Liver (tissue), 9 donors: ENCODE data around the gene EEA1. TPM values are rescaled to one million over a fixed set of nuclear protein-coding genes. Genes with fewer than 3 reads are reported as not detected.

Source experiments
- DNase-seq: peaks from one replicate; pipeline ENCODE4 v3.0.0-alpha.2; 2017; ENCODE audit warnings: low spot score
- H3K27ac ChIP-seq, 2 donors: one replicate each; pipeline ENCODE4 v1.7.0; 2013; ENCODE audit warnings: inconsistent platforms in 2 of 2, low read length in 2 of 2, control low read depth in 1 of 2, low read depth in 1 of 2, mild to moderate bottlenecking in 1 of 2
- H3K27me3 ChIP-seq, 4 donors: one replicate each; pipeline versions ENCODE4 v1.6.1 to v1.7.0; 2013; ENCODE audit warnings: low read length in 3 of 4, inconsistent platforms in 1 of 4, mild to moderate bottlenecking in 1 of 4, moderate library complexity in 1 of 4; ENCODE audit not compliant: control insufficient read depth in 4 of 4, insufficient read depth in 4 of 4
- H3K36me3 ChIP-seq, 4 donors: one replicate each; pipeline versions ENCODE4 v1.6.1 to v1.7.0; 2013; ENCODE audit warnings: low read length in 3 of 4, mild to moderate bottlenecking in 3 of 4, low read depth in 1 of 4, moderate library complexity in 1 of 4; ENCODE audit not compliant: control insufficient read depth in 4 of 4, insufficient read depth in 3 of 4
- H3K4me1 ChIP-seq, 4 donors: one replicate each; pipeline versions ENCODE4 v1.6.1 to v1.7.0; 2013; ENCODE audit warnings: low read length in 3 of 4, mild to moderate bottlenecking in 3 of 4, moderate library complexity in 1 of 4; ENCODE audit not compliant: control insufficient read depth in 4 of 4, insufficient read depth in 4 of 4
- H3K4me3 ChIP-seq, 3 donors: one replicate each; pipeline versions ENCODE4 v1.6.1 to v1.7.0; 2013; ENCODE audit warnings: low read length in 3 of 3, control low read depth in 1 of 3, low read depth in 1 of 3, mild to moderate bottlenecking in 1 of 3
- H3K9ac ChIP-seq, 2 donors: one replicate each; pipeline ENCODE4 v1.7.0; 2013; ENCODE audit warnings: low read length in 2 of 2, mild to moderate bottlenecking in 2 of 2, moderate library complexity in 2 of 2, control low read depth in 1 of 2, low read depth in 1 of 2
- H3K9me3 ChIP-seq, 4 donors: one replicate each; pipeline versions ENCODE4 v1.6.1 to v1.7.0; 2013; ENCODE audit warnings: low read length in 3 of 4; ENCODE audit not compliant: control insufficient read depth in 4 of 4
- EGR1 ChIP-seq, 2 donors: IDR thresholded peaks; 2 replicates each; pipeline ENCODE4 v1.6.1; 2016 to 2018; ENCODE audit warnings: antibody characterized with exemption in 2 of 2, low read depth in 2 of 2
- FOXA1 ChIP-seq: IDR thresholded peaks from 2 replicates; pipeline ENCODE4 v1.6.1; 2016; ENCODE audit warnings: antibody characterized with exemption
- FOXA2 ChIP-seq: IDR thresholded peaks from 2 replicates; pipeline ENCODE4 v1.6.1; 2016; ENCODE audit warnings: antibody characterized with exemption
- GABPA ChIP-seq, 2 donors: IDR thresholded peaks in 1 of 2; conservative IDR thresholded peaks in 1 of 2; 2 replicates each; pipeline ENCODE4 v1.6.1; 2016; ENCODE audit warnings: antibody characterized with exemption in 2 of 2, mild to moderate bottlenecking in 1 of 2, moderate library complexity in 1 of 2
- HNF4A ChIP-seq, 2 donors: conservative IDR thresholded peaks; 2 replicates each; pipeline ENCODE4 v1.6.1; 2016; ENCODE audit warnings: antibody characterized with exemption in 2 of 2, mild to moderate bottlenecking in 2 of 2
- HNF4G ChIP-seq: IDR thresholded peaks from 2 replicates; pipeline ENCODE4 v1.6.1; 2016; ENCODE audit warnings: antibody characterized with exemption
- JUND ChIP-seq, 2 donors: IDR thresholded peaks; 2 replicates each; pipeline ENCODE4 v1.6.1; 2016; ENCODE audit warnings: antibody characterized with exemption in 2 of 2
- RAD21 ChIP-seq, 2 donors: IDR thresholded peaks; 2 replicates each; pipeline ENCODE4 v1.6.1; 2016; ENCODE audit warnings: antibody characterized with exemption in 2 of 2, mild to moderate bottlenecking in 2 of 2
- RXRA ChIP-seq, 2 donors: IDR thresholded peaks; 2 replicates each; pipeline ENCODE4 v1.6.1; 2017 to 2018; ENCODE audit warnings: antibody characterized with exemption in 2 of 2, mild to moderate bottlenecking in 1 of 2
- SP1 ChIP-seq: IDR thresholded peaks from 2 replicates; pipeline ENCODE4 v1.6.1; 2018; ENCODE audit warnings: antibody characterized with exemption, mild to moderate bottlenecking
- TAF1 ChIP-seq: conservative IDR thresholded peaks from 2 replicates; pipeline ENCODE4 v1.6.1; 2016; ENCODE audit warnings: antibody characterized with exemption, mild to moderate bottlenecking
- YY1 ChIP-seq: IDR thresholded peaks from 2 replicates; pipeline ENCODE4 v1.6.1; 2016; ENCODE audit warnings: antibody characterized with exemption, mild to moderate bottlenecking
- WGBS: extraction: QIAGEN DNeasy Blood & Tissue Kit; methylation state at CpG from one replicate; pipeline ENCODE4 v1.1.7; 2013; 5-methylcytosine and 5-hydroxymethylcytosine counted together
- polyA plus RNA-seq, 2 donors: library from polyadenylated mRNA; stranded (reverse) in 1 of 2; unstranded in 1 of 2; fragments of 200-250 nt in 1 of 2; fragments of >200 nt in 1 of 2; fragmentation: Nextera tagmentation in 1 of 2; extraction: Ambion mirVana in 1 of 2; gene quantifications; one replicate each; pipeline versions ENCODE4 v1.2.1 to v1.2.3, GENCODE V29; 2013 to 2015
- total RNA-seq, 2 donors: library from RNA; depleted of rRNA; stranded (reverse); fragments of >200 nt; gene quantifications; one replicate each; pipeline ENCODE4 v1.2.3, GENCODE V29; 2014
- TF ChIP-seq, protein P1 (sequence below): IDR thresholded peaks from 2 replicates; pipeline ENCODE4 v1.6.1; 2016; ENCODE audit warnings: antibody characterized with exemption
- TF ChIP-seq, protein P2 (sequence below): IDR thresholded peaks from 2 replicates; pipeline ENCODE4 v1.6.1; 2016; ENCODE audit warnings: antibody characterized with exemption, mild to moderate bottlenecking
- TF ChIP-seq, protein P3 (sequence below): IDR thresholded peaks from 2 replicates; pipeline ENCODE4 v1.6.1; 2016; ENCODE audit warnings: antibody characterized with exemption
- donor health status: healthy.
- donor health status: healthy.
- donor health status: healthy.
- donor health status: healthy.
- donor health status: healthy.

Gene EEA1
- total and polyA plus RNA-seq, 4 donors, result 2.5 to 15.8 (median 9.1) TPM

DNA sequence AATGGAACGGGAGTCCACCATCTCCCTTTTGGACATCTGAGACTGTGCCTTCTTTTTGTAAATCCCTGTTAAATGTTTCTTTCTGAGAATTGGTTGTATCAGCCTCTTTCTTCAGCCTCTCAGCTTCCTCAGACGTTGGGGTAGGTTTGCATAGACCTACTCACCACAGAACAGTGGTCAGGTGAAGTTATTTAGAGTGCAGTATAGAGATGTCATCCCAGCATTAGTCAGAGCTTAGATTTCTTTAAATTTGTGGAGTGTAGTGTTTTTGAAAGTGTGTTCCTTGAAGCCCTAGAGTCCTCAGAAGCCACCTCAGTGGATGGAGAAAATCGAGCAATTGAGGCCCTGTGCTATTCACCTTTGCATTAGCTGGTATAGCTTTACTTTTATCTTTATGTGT, 8.9 kb upstream of the EEA1 start:
- TF ChIP-seq, protein P1, sequence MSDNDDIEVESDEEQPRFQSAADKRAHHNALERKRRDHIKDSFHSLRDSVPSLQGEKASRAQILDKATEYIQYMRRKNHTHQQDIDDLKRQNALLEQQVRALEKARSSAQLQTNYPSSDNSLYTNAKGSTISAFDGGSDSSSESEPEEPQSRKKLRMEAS, result no peak
- TF ChIP-seq RXRA (IDR thresholded peaks at IDR 0.05) (no peak), SP1 (no peak), TAF1 (no peak), GABPA (IDR thresholded peaks at IDR 0.05 in 1 of 2, conservative IDR thresholded peaks at IDR 0.05 in 1 of 2) (no peak), FOXA2 (no peak), RAD21 (IDR thresholded peaks at IDR 0.05) (no peak)
- TF ChIP-seq, protein P2, sequence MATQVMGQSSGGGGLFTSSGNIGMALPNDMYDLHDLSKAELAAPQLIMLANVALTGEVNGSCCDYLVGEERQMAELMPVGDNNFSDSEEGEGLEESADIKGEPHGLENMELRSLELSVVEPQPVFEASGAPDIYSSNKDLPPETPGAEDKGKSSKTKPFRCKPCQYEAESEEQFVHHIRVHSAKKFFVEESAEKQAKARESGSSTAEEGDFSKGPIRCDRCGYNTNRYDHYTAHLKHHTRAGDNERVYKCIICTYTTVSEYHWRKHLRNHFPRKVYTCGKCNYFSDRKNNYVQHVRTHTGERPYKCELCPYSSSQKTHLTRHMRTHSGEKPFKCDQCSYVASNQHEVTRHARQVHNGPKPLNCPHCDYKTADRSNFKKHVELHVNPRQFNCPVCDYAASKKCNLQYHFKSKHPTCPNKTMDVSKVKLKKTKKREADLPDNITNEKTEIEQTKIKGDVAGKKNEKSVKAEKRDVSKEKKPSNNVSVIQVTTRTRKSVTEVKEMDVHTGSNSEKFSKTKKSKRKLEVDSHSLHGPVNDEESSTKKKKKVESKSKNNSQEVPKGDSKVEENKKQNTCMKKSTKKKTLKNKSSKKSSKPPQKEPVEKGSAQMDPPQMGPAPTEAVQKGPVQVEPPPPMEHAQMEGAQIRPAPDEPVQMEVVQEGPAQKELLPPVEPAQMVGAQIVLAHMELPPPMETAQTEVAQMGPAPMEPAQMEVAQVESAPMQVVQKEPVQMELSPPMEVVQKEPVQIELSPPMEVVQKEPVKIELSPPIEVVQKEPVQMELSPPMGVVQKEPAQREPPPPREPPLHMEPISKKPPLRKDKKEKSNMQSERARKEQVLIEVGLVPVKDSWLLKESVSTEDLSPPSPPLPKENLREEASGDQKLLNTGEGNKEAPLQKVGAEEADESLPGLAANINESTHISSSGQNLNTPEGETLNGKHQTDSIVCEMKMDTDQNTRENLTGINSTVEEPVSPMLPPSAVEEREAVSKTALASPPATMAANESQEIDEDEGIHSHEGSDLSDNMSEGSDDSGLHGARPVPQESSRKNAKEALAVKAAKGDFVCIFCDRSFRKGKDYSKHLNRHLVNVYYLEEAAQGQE, result no peak

DNA sequence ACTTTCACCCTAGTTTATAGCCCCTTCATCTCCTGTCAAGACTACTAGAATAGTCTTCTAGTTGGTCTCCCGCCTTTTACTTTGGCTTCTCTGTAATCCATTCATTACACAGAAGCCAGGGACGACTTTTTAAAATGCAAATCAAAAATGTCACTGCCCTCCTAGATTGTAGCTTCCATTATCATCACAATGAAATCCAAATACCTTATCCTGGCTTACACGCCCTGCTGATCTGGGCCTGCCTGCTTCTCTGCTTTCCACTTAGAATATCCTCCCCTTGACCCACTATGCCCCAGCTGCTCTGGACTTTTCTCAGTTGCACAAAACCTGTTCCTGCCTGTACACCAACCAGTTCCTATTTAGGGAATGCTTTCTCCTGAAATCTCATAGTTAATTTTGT, 4.5 kb upstream of the EEA1 start:
- Histone ChIP-seq H3K4me1 (peaks cover 0 to 10% (median 0%) of the 10 kb centered on the region in 4 donors), H3K9me3 (no peaks in the 10 kb centered on the region), H3K9ac (no peak overlapping the region), H3K36me3 (no peaks in the 10 kb centered on the region), H3K27me3 (no peaks in the 10 kb centered on the region), H3K4me3 (no peak overlapping the region), H3K27ac (no peak overlapping the region)
- DNase-seq, result no peak
- 93% methylated on average over 3 of the region's 3 CpGs for WGBS
- no peak for TF ChIP-seq RAD21 (IDR thresholded peaks at IDR 0.05)
- TF ChIP-seq FOXA2, result no peak
- no peak for TF ChIP-seq JUND (IDR thresholded peaks at IDR 0.05)
- no peak for TF ChIP-seq YY1
- TF ChIP-seq, protein P3, sequence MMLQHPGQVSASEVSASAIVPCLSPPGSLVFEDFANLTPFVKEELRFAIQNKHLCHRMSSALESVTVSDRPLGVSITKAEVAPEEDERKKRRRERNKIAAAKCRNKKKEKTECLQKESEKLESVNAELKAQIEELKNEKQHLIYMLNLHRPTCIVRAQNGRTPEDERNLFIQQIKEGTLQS, result no peak
- TF ChIP-seq EGR1 (IDR thresholded peaks at IDR 0.05; ENCODE audit: low read depth in 2 of 2), result no peak
- TF ChIP-seq RXRA (IDR thresholded peaks at IDR 0.05), result no peak
- TF ChIP-seq, protein P2, result no peak
- no peak for TF ChIP-seq HNF4A (conservative IDR thresholded peaks at IDR 0.05)
- TF ChIP-seq HNF4G, result no peak
- no peak for TF ChIP-seq SP1
- TF ChIP-seq FOXA1, result no peak
- no peak for TF ChIP-seq TAF1

More for the DNA sequence above, 8.9 kb upstream of the EEA1 start:
- no peak for DNase-seq
- H3K27ac ChIP-seq, result no peak overlapping the region
- H3K4me3 ChIP-seq, result no peak overlapping the region
- no peaks in the 10 kb centered on the region for H3K9me3 ChIP-seq
- H3K27me3 ChIP-seq, result no peaks in the 10 kb centered on the region
- no peaks in the 10 kb centered on the region for H3K36me3 ChIP-seq
- peaks cover under 1 to 9% (median 2%) of the 10 kb centered on the region in 4 donors for H3K4me1 ChIP-seq
- H3K9ac ChIP-seq, result no peak overlapping the region
- WGBS, result 96% methylated on average over 3 of the region's 3 CpGs
